Fibroblast of skin of right biceps (primary cell): ENCODE results near the gene LRIT2.
"Not testable (repeated sequence)": the region's sequence is repeated elsewhere in the genome, so short reads cannot be mapped to it uniquely, and the experiment has no call there.

ENCODE experiments used
- DNase-seq: peaks from one replicate; pipeline ENCODE4 v3.0.0-alpha.2; 2013

Gene LRIT2

DNA sequence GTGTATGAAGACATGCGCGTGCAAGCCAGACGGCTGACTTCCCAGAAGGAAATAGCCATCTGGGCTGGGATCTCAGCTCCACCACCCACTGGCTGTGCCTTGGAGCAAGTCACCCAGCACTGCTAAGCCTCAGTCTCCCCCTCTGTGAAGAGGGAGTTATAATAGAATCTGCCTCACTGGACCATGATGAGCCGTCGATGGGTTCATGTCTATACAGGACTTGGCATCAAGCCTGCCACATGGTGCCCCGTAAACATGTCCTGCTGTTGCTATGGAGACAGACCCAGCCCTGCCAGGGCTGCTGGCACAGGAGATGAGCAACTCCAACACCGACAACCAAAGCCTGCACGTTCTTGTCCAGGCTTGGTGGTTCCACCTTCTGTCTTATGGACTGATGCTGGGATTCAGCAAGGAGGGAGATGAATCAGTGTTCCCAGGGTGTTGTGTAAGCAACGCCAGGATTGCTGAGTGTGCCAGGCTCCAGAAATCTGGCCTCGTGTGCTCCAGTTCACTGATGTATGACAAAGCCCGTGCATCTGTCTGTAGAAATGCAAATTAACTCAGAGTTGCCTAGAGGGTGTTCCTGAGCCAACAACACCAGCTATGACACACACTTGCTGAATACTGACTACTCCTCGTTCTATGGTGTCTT lies 46.2 kb downstream of the LRIT2 start:
- DNase-seq: no peak

DNA sequence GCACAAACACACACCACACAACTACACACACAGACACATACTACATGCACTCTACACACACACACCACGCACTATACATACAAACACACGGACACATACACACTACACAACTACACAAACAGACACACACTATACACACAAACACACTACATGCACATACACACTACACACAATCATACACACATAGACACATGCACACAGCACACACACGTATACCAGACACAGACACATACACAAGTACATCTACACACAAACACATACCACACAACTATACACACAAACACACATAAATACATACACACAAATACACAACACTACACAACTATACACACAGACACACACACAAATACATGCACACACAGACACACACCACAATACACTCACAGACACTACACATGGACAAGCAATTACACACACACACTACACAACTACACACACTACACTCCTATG lies 47.2 kb downstream of the LRIT2 start:
- no peak for DNase-seq

DNA sequence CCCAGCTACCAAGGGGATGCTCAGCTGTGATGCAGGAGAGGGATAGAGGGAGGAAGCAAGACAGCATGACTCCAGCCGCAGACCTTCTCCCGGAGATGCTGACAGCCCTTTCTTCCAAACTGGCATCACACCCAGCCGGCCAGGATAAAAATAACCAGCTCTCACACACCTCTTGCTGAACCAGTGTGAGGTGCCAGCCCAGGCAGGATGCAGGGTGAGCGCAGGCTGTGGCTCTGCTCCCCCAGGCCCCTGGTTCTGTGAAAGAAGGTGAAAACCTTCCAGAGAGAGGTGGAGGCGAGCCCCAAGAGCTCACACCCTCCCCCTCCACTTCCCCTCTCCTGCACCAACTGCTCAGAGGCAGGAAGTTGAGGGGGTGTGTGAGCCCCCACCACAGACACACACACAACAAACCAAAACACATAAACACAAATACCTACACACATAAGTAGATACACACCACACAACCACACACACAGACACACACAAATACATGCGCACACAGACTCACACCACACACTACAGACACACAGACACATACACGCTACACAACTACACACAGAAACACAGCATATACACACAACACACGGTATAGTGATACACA lies 47.7 kb downstream of the LRIT2 start:
- DNase-seq: no peak

DNA sequence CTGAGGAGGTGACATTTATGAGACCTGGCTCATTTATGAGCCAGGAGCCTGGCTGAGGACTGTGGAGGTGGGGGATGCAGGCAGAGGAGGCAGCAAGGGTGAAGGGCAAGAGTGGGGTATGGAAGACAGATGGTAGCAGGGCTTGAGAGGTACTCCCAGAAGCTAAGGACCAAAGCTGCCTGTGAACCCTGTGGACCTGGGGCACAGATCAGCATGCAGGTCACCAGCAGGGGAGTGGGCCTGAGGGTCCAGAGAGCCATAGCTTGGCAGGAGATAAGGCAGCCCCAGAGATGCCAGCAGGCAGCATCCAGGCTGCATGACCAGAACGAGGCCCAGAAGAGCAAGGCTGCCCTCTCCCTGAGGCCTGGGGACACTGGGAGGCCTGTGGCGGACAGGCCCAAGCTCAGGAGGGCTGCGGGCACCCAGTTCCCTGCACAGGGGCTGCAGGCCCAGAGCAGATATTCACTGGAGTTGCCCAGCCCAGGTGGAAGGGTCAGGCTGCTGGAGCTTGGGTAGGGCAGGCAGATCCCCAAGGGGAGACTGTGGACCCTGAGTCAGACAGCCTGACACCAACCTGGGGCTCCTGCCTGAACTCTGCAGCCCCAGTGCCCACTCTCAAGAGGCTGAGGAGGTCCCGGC lies 48.4 kb downstream of the LRIT2 start:
- DNase-seq: no peak

DNA sequence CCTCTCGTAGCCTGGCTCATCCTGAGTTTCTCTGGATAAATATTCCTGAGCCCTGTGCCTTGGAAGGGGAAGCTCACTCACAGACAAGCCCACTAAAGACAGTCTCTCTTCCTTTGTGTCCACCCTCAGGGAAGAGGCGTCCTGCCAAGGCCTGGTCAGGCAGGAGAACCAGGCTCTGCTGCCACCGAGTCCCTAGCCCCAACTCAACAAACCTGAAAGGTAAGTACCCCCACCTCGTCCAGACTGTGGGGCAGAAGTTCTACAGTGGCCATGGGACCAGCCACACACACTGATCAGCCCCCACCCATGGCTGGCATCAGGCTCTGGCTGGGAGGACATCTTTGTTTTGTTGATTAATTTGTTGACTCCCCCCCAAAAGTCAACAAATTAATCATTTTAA lies 49.0 kb downstream of the LRIT2 start:
- DNase-seq: no peak

DNA sequence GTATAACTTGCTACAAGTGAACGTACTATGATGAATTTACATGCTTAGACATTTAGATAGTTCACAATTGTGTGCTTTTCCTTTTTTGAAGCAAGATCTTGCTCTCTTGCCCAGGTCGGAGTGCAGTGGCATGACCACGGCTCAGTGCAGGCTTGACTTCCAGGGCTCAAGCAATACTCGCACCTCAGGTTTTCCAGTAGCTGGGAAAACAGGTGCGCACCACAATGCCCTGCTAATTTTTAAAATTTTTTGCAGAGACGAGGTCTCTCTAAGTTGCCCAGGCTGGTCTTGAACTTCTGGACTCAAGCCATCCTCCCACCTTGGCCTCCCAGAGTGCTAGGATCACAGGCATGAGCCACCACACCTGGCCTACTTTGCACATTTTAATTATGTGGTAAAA lies 49.9 kb downstream of the LRIT2 start:
- no peak for DNase-seq

DNA sequence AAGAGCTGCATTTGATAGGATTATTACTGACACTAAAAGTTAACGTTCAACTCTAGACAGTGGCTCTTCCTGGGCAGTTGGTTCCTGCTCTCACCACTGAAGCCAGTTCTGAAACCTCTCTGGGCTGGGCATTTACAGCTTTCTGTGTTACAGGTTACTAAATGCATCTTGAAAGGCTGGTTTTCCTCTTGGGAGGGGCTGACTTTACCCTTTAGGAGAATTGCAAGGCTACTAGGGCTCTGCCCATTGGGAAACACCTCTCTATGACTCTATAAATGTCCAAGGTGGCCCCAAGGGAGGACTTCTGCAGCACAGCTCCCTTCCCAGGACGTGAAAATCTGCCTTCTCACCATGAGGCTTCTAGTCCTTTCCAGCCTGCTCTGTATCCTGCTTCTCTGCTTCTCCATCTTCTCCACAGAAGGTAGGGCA lies 51.8 kb downstream of the LRIT2 start, which contains the start of gene GPR15LG:
Gene GPR15LG (plus strand): TSS at position 301 of the 429 bp plus-strand sequence. CDS start 51 bp downstream, at position 352.
- no peak for DNase-seq

DNA sequence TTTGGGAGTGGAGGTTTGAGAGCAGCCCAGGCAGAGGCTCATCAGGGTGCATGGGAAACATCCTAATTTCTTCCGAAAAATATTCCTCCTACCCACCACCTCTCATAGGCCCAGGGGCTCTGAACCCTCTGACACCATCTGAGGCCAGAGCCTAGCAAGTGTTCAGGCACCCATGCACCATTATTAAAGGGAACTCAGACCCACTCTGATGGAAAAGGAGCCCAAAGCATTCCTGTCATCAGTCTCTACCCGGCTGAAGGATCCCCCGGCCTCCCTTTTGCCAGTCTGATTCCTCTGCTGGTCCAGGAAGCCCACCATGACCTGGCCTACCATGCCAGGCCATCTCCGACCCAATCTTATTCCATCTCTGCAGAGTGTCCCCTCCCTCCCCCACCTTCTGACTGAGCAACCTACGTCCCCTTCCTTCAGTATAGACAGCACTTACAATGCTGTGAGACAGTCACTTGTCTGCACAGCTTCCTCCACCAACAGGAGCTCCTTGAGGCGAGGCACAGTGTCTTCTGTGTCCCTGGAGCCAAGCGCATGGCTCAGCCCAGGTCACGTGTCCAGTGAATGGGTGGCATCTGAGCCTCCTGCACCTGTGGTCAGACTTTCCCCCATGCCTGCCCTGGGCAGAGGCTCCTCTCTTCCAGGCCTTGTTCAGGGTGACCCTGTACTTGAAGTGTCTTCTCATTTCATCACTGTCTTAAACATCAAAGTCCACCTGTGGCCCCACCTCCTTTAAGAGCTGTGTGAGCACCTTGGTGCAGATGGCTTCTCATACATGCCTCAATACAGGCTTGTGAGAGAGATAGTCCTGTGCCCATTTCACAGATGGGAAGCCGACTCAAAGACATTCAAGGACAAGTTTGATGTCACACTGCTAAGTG lies 52.6 kb downstream of the LRIT2 start:
- no peak for DNase-seq

DNA sequence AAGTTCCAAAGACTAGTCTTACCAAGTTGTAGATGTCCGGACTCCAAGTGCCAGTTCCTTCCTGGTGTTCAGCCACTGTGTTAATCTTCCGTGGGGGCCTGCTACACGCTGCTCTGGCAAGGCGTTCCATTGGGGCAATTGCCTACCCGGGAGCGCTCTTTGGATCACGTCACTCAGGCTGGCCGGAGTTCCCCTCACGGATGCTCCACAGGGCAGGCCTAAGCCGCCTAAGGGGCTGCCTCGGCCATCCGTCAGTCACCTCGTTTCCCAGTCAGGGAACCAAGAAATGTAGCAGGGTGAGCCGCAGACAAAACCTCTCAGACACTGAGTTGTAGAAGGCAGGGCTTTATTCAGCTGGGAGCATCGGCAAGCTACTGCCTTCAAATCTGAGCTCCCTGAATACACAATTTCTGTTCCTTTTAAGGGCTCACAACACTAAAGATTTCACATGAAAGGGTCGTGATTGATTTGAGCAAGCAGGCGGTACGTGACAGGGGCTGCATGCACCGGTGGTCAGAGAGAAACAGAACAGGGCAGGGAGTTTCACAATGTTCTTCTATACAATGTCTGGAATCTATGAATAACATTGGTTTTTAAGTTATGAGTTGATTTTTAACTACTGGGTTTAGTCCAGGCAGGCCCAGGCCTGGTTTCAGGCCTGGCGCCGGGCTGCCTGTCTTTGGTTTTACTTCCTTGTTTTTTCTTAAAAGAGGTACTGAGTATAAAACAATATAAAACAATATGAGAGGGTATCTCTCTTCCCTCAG lies 53.5 kb downstream of the LRIT2 start:
- DNase-seq: not testable (repeated sequence)

DNA sequence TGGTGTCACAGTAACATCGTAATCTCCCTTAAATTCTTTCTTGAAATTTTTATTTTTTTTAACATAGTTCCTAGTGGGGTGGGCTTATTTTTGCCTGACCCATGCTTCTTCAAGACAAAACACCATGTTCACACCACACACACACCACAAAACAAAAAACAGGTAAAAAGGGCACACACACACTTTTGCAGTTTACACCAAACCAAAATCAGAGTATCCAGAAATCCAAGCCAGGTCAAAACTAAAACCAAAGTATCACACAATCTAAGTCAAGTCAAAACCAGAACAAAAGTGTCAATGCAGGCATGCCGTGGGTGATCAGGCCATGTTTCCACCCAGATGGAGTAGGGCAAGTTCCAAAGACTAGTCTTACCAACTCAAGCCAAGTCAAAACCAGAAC lies 54.1 kb downstream of the LRIT2 start:
- DNase-seq: not testable (repeated sequence)
